Measurements from ENCODE around the gene DCUN1D1. TPM values are rescaled to one million over a fixed set of nuclear protein-coding genes. Genes with fewer than 3 reads are reported as not detected.

The DCUN1D1 gene
- total and polyA plus RNA-seq, 10 of the 15 experiments (the other 5 are each of a cell fraction or from before 2014, with no cell fraction given) = 19.8 to 47.4 (median 30.8) TPM

GRCh38 chr3:182967218-182968204, 12.8 kb downstream of the DCUN1D1 start:
- FAIRE-seq = peak; percentile 49
- 12% methylated on average over 6 of the region's 6 CpGs for WGBS (ENCODE audit: insufficient coverage, insufficient replicate concordance, low lambda C conversion rate, missing lambda C conversion rate)
- peak overlapping the region; percentile 73 for H3K4me2 ChIP-seq (ENCODE audit: control insufficient read depth, insufficient read depth)
- no peaks in the 10 kb centered on the region; the same call in 2 of the 3 replicates for H3K9me3 ChIP-seq (replicated peaks; ENCODE audit: control insufficient read depth, insufficient read depth, low read length)
- peak overlapping the region; percentile 53 for H3K4me3 ChIP-seq
- H2AFZ ChIP-seq (ENCODE audit: control insufficient read depth, low read depth, low read length) = no peak overlapping the region
- BruUV-seq (replicated peaks) = no TSS peak
- H3K27ac ChIP-seq (ENCODE audit: control insufficient read depth, insufficient read depth) = peak overlapping the region; percentile 75
- H3K36me3 ChIP-seq (ENCODE audit: control insufficient read depth in 2 of 2, insufficient read depth in 2 of 2, low read length in 1 of 2) = peaks cover 0 to 7% of the 10 kb centered on the region in 2 experiments; a peak in 3 of 4 replicates
- intact Hi-C loops (cut with micrococcal nuclease; ENCODE audit: unreplicated experiment) (loop anchor here (2.0 kb wide), 1 partner anchor 53 kb away; no protein-coding TSS in a partner anchor), in situ Hi-C loops (cut with MboI) (no loop called here)
- peak; percentile 68 for ATAC-seq
- H3K27me3 ChIP-seq (replicated peaks in 1 of 2; ENCODE audit: control insufficient read depth in 2 of 2, insufficient read depth in 2 of 2, low read length in 1 of 2) = no peaks in the 10 kb centered on the region
- ChIA-PET CTCF (interaction anchor here (0.5 kb wide), 1 partner anchor 282 kb away, joined by 3 read pairs; no protein-coding TSS in a partner anchor), RAD21 (ENCODE audit: unreplicated experiment) (no interaction called here), POLR2A (interaction anchor here (0.6 to 1.3 kb wide), 3 partner anchors 12 to 105 kb away, joined by 3 read pairs; no protein-coding TSS in a partner anchor), SMC1A (ENCODE audit: uncharacterized antibody, unreplicated experiment) (interaction anchor here (0.7 to 3.4 kb wide), 4 partner anchors 11 to 42 kb away, joined by 3 to 23 read pairs (median 10); no protein-coding TSS in a partner anchor)
- H3K9ac ChIP-seq (ENCODE audit: control insufficient read depth, insufficient read depth, low read length) = no peak overlapping the region
- H3K79me2 ChIP-seq (ENCODE audit: control insufficient read depth, insufficient read depth, low read length) = peaks cover 57% of the 10 kb centered on the region
- DNase-seq (ENCODE audit: low read depth, low spot score) = no peak
- H3K4me1 ChIP-seq (ENCODE audit: control insufficient read depth, insufficient read depth, low read length) = peaks cover 27% of the 10 kb centered on the region
- TF ChIP-seq CEBPB (IDR thresholded peaks at IDR 0.05; ENCODE audit: borderline replicate concordance in 1 of 2, low read depth in 2 of 2, low read length in 2 of 2) (no peak), RUNX3 (IDR thresholded peaks at IDR 0.05; ENCODE audit: low read length) (peak; percentile 86), ETV6 (conservative IDR thresholded peaks at IDR 0.05 in 1 of 2, IDR thresholded peaks at IDR 0.05 in 1 of 2; ENCODE audit: borderline replicate concordance in 1 of 2, low read depth in 1 of 2) (peak in 1 of 2 experiments; percentile 78; a peak in 1 of 4 replicates), PKNOX1 (IDR thresholded peaks at IDR 0.05) (peak; percentile 61), CBX5 (IDR thresholded peaks at IDR 0.05; ENCODE audit: low read depth) (no peak), ATF2 (IDR thresholded peaks at IDR 0.05; ENCODE audit: low read length) (peak; percentile 49; the same call in 1 of the 2 replicates), NFIC (IDR thresholded peaks at IDR 0.05; ENCODE audit: low read depth, low read length) (0 out of 2 replicates have a peak, but pooled peaks have one; percentile 14), BRCA1 (IDR thresholded peaks at IDR 0.05; ENCODE audit: low read depth, low read length) (no peak), CREM (IDR thresholded peaks at IDR 0.05; ENCODE audit: low read depth) (0 out of 2 replicates have a peak, but pooled peaks have one; percentile 7), JUNB (IDR thresholded peaks at IDR 0.05) (peak; percentile 46; the same call in 1 of the 2 replicates), ZBTB11 (CRISPR knock-in tag; IDR thresholded peaks at IDR 0.05) (no peak), CBFB (IDR thresholded peaks at IDR 0.05; ENCODE audit: low read depth) (peak; percentile 22; the same call in 1 of the 2 replicates), IKZF1 (conservative IDR thresholded peaks at IDR 0.05) (peak; percentile 42; the same call in 1 of the 2 replicates)
- H4K20me1 ChIP-seq (ENCODE audit: control insufficient read depth, insufficient read depth) = no peaks in the 10 kb centered on the region
